CD1c-positive myeloid dendritic cell (primary cell): ENCODE measurements around the gene TMCO4.
A peak's percentile ranks its signal among the peaks of the same experiment; 100 is the strongest.
"Not testable (repeated sequence)": the region's sequence is repeated elsewhere in the genome, so short reads cannot be mapped to it uniquely, and the experiment has no call there.

Source experiments
- DNase-seq: peaks from one replicate; pipeline ENCODE4 v3.0.0-alpha.2; 2016; ENCODE audit errors: extremely low spot score

The TMCO4 gene

DNA sequence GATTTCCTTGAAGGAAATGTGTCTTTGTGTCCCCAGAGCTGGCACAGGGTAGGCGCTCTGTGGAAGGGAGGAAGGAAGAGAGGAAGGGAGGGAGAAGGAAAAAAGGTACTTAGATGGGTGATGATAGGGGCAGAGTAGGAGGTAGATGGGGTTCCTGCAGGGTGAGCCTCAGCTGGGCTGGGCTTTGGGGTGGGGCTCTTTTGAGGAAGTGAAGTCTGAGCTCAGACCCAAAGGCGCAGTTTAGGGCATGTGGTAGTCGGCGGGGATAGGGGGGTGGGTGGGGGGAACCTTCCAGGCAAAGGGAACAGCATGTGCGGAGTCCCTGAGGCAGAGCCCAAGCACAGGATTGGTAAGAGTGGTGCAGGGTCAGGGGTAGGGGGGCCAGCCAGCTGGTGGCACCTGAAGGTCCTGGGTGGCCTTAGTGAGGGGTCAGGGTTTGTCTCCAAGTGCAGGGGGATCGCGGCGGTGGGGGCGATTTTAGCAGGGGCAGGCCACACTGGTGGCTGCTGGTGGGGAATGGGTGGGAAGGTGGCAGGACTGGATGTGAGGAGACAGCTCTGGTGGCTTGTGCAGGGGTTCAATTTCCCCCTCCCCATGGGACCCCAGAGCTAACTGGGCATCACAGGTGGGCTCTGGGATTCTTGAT, 143.5 kb downstream of the TMCO4 start:
- DNase-seq, result no peak

GRCh38 chr1:19655718-19656080, 144.0 kb downstream of the TMCO4 start:
- no peak for DNase-seq

GRCh38 chr1:19654886-19655717, 144.6 kb downstream of the TMCO4 start:
- no peak for DNase-seq

DNA sequence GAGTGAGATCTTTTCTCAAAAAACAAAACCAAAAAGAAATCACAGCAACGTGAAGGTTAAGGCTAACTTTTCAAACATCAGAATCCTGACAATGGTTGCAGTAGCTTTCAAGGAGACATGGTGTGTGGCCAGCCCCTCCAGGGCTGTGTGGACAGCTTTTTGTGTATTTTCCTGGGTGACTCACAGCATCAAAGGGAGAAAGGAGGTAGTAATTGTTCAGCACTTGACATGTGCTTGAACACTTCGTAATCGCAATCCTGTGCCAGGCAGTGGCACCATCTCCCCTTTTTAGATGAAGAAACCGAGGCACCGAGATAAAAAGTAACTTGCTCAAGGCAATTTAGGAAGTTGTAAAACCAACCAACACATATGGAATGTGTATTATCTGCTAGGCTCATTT, 145.3 kb downstream of the TMCO4 start:
- DNase-seq, result no peak

DNA sequence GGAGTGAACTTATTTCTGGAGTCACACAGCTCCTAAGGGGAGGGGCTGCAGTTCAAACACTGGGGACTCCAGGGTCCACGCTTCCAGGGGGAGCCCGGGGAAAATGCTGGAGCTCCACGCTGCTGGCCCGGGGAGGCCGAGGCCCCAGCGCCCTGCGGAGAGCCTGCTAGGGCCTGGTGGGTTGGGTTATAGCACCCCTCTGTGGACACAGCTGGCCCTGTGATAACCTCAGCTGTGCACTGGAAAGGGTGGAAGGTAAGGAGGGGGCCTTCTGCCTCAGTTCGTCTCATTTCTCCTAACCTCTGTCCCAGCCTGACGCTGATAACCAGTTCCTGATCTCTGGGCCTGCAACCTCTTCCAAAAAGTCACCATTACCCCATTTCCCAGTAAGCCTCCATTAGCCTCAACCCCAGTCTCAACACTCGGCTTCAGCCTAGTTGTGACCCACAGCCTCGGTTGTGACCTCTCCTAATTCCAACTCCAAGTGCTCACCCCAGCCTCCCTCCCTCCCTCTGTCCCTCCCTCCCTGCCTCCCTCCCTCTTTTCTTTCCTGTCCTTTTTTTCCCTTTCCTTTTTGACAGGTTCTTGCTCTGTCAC, 148.5 kb downstream of the TMCO4 start:
- DNase-seq, result peak; percentile 51

GRCh38 chr1:19650416-19651140, 149.1 kb downstream of the TMCO4 start:
- DNase-seq, result no peak

- no peak for DNase-seq
Observed at GRCh38 chr1:19648689-19649088, 151.0 kb downstream of the TMCO4 start.

DNA sequence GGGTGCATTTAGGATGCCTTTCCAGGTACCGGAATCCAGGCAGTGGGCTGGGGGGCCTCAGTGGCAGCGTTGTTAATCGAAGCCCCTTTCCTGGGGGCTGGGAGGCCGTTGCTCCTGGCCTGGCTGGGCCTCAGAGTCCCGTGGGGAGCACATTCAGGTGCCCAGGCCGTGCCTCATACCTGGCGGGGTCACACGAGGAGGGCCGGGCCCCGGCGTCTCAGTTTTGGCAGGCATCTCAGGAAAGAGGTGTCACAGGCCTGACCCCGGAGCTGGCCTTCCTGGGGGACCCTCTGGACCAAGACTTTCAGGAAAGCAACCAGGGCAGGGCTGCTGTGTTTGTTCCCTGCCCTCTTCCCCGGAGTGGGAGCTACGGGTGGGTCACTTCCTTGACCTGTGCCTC, 151.5 kb downstream of the TMCO4 start:
- DNase-seq, result no peak

GRCh38 chr1:19647643-19648042, 152.1 kb downstream of the TMCO4 start:
- no peak for DNase-seq

- DNase-seq, result no peak
Observed at GRCh38 chr1:19646377-19647319, 153.1 kb downstream of the TMCO4 start.

- no peak for DNase-seq
Observed at GRCh38 chr1:19645411-19646251, 154.1 kb downstream of the TMCO4 start.

DNA sequence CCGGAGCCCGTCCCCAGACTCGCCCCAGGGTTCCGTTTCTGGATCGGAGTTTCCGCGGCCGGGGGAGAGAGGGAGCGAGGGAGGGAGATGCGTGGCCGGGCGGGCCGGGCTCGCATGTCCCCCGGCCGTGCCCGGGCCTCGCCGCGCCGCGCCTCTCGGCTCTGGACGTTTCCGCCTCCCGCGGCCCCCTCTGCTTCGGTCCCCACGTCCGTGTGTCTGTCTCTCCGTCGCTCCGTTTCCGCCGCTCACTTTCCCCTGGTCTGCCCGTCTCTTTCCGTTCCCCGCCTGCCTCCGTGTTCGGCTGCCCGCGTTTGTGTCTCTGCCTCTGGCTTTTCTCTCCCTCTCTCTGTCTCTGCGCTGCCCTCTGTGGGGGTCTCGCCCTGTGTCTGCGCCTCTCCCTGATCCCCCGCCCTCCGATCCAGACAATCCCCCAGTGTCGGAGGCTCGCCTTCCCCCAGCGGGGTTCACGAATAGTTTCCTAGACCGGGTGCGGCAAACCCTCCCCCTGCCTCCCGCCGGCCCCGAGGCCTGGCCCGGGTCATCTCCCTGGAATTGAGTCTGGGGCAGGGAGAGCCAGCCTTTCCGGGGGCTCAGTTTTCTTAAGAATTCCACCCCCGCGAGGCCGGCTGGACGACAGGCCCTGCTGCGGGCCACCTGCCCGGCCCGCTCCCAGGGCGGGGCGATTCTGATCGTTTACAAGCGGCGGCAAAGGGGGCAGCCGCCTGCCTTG, 154.9 kb downstream of the TMCO4 start:
- no peak for DNase-seq

- DNase-seq, result no peak
Observed at GRCh38 chr1:19644395-19644680, 155.4 kb downstream of the TMCO4 start.

DNA sequence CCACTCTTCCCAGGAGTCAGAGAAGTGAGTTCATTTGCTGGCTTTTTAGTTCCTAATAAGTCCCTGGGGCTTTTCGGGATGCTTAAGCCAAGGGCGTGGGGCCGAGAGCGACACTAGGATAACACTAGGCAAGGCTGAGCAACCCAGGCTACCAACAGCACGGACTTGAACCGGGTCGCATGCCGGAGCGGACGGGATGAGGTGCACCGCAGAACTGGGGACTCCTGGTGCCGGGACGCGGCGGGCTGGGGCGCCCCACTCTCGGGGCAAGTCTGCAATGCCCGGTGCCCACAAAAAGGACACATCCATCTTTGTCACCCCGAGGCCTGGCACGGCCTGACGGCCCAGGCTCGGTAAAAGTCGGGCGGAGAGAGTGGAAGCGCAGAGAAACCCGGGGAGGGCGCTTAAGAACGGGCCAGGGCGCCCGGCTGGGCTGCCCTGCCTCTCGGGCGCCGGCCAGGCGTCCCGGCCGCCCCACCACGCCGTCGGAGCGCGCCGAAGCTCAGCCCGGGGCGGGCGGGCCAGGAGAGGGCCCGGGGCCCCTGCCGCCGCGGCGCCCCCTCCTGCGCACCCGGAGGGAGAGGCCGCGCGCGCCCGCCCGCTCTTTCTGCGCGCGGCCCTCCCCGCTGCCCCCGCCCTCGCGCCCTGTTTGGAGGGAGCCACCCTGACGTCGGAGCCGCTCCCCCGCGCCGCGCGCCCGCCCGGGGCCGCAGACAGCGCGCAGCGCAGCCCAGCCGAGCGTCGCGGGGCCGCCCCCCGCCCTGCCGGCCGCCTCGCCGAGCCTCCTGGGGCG, 155.9 kb downstream of the TMCO4 start, which contains the start of gene NBL1:
TSS of gene NBL1 (plus strand) at position 710 of the 793 bp plus-strand sequence. CDS start 10,720 bp downstream, outside the sequence.
- DNase-seq, result peak; percentile 51

- no peak for DNase-seq
Observed at GRCh38 chr1:19643121-19643520, 156.6 kb downstream of the TMCO4 start.

- no peak for DNase-seq
Observed at GRCh38 chr1:19640363-19641316, 159.1 kb downstream of the TMCO4 start.

DNA sequence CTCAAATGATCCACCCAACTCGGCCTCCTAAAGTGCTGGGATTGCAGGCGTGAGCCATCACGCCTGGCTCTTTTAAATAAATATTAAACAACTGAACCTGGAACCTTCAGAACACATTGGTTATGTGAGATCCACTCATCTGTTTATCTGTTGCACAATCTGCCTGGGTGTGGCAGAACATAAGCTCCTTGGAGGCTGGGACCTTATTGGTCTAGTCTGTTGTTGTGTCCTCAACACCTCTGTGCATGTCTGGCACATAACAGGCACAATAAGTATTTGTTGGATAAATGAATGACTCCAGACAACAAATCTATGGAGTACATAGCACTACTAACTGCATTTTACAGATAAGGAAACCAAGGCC, 159.7 kb downstream of the TMCO4 start:
- no peak for DNase-seq

GRCh38 chr1:19639228-19639627, 160.5 kb downstream of the TMCO4 start:
- not testable (repeated sequence) for DNase-seq
